Nucleus accumbens (tissue), 56 donors: ENCODE data around the gene HBP1.
"Not testable (repeated sequence)": the region's sequence is repeated elsewhere in the genome, so short reads cannot be mapped to it uniquely, and the experiment has no call there.

Source experiments
- DNase-seq, 56 donors: peaks; one replicate each; lab custom pipeline; 2025; lab: John Stamatoyannopoulos, UW

Gene HBP1

DNA sequence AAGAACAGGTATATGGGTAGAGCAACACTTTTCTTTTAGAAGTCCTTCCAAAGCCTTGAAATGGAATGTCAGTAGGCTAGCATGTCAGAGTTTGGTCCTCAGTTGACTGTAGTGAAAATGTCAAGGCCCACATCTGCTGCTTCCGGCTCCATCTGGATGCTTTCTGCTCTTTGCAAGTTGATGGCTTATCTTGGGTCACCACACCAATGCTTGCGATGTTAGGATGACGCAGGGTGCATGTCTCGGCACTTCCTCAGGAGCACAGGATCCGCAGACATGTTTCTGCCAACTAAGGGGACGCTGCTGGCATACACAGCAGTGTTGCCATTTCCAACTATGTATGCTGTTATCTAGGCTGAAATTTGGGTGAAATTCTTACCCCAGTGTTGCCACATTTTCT lies 14.0 kb upstream of the HBP1 start:
- DNase-seq: no peak

DNA sequence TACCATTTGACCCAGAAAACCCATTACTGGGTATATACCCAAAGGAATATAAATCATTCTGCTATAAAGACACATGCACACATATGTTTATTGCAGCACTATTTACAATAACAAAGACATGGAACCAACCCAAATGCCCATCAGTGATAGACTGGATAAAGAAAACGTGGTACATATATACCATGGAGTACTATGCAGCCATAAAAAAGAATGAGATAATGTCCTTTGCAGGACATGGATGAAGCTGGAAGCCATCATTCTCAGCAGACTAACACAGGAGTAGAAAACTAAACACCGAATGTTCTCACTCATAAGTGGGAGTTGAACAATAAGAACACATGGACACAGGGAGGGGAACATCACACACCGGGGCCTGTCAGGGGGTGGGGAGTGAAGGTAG lies 13.1 kb upstream of the HBP1 start:
- DNase-seq: not testable (repeated sequence)

DNA sequence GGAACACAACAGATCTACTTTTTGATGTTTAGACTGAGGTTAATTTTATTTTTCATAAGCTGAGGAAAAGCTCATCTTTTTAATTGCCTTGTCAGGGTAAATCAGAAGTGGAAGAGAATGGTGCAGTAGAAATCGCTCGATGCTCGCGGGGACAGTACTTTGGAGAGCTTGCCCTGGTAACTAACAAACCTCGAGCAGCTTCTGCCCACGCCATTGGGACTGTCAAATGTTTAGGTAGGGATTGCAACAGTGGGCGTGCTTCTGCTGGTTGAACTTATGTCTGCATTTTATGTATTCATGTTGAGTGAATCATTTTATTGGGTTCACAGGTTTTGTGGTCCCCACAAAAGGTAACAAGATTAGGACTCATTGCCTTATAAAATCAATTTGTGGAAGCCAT lies 11.7 kb upstream of the HBP1 start:
- DNase-seq: no peak

DNA sequence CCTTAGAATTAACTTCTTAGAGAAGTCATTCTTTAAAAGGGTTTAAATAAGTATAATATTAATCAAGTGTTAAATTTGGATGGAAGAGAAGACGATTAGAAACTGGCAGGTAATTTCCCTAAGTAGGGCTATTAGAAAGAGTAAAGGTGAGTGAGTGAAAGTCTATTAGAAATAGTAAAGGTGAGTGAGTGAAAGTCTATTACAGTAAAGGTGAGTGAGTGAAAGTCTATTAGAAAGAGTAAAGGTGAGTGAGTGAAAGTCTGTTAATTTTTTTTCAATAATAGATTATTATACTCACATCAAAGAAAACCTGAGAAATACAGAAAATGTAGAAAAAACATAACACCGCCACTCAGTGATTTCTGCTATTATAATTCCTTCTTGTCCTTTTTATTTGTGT lies 10.8 kb upstream of the HBP1 start:
- DNase-seq: no peak

DNA sequence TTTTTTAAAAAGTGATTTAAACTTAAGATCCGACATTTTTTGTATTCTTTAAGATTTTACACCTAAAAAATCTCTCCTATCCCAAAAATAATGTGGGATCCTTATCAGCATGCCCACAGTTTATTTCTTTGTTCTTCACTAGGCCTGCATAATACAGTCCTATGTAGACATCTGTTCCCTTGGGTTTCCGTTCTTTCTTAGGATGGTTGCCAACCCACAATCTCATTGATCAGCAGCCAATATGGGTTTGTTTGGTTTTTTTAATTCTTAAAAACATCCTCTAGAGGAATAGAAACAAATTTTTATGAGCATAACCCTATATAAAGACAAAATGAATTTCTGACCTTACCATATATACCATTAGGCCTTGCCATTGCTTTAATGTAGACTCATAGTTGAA lies 8.4 kb upstream of the HBP1 start:
- no peak for DNase-seq

DNA sequence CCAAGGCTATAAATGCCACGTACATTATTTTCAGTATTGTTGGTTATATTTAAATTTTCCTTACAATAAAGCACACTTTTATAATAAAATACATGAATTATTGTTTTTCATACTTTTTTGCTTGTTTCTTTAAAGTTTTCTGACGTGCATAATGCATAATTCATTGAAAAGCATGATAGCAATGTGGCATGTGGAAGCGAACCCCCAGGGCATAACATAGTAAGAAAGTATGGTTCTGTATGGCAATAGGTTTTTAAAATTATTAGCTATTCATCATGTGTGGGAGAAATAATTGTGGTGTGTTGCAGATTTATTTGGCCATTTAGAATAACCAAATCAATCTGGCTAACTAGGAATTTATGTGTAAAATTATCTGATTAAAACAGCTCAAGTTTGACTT lies 7.4 kb upstream of the HBP1 start:
- no peak for DNase-seq

DNA sequence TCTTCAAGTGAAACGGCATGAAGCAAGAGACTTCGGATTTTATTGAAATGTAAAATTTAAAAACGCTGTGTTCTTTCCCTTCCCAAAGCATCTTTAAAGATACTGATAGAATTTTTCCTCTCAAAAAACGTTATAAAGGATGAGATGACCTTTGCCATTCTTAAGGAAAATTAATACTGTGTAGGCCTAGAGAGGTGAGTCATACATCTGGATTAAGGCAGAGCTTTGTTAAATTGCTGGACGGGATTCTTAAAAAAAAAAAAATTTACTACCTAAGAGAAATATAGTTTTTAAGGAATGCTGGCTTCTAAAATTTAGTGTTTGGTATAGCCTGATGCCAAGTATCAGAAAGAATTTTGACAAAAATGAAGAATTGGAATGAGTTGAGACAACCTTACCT lies 6.3 kb upstream of the HBP1 start:
- no peak for DNase-seq

DNA sequence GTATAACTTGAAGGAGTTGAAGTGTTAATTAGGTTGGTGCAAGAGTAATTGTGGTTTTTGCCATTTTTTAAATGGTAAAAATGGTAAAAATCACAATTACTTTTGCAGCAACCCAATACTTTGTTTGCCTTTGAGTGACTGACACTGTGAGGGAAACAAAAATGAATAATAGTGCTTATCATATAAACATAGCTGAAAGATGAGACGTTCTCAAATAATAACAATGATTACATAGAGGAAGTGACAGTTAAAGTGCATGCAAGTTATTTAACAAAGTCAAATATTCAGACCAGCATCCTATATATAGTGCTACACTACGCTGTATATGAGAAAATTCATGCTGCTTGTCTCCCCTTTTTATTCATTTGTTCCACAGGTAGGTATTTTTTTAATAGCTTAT lies 4.7 kb upstream of the HBP1 start:
- DNase-seq: no peak

DNA sequence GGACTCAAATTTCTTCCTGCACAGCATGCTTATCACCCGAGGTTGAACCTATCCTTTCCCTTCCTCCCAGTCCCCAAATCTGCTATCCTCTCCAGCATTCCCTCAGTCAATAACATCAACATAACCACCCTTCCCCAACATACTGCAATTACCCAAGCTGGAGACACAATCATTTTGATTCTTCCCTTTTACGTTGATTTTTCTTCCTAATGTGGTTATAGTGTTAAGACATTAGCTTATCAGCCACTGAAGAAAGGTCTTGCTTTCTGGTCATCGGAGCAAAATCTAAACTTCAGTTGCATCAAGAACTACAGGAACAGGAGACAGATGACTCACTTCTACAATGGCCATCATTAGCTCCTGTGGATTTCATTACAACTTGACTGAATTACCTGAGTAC lies 3.5 kb upstream of the HBP1 start:
- no peak for DNase-seq

DNA sequence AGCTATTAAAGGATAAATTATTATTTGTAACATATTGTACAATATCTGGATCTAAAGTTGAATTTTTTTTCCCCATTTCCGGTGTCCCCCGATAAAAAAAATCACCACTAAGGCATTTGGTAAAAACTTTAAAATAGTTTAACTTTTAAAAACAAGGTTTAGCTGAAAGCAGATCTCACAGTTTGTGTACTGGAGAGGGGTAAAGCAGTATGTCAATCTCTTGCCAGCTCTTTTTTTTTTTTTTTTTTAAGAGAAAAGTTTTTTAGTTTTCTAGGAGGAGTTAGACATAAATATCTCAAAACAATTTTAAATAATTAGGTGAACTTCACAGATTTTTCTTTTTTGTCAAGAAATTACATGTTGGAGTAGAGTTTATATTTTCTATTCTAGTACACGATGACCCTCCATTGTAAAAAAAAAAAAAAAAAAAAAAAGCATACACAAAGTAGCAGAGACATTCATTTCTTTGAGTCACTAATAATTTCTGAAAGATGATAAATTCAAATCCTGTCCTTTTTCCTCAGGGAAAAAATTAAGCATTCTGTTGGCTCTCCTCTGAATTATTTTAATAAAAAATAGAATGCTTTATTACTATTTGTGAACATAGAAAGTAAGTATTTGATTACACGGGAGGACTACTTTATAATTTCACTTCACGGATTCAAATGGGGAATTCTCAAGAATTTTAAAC lies 1.9 kb upstream of the HBP1 start:
- no peak for DNase-seq

DNA sequence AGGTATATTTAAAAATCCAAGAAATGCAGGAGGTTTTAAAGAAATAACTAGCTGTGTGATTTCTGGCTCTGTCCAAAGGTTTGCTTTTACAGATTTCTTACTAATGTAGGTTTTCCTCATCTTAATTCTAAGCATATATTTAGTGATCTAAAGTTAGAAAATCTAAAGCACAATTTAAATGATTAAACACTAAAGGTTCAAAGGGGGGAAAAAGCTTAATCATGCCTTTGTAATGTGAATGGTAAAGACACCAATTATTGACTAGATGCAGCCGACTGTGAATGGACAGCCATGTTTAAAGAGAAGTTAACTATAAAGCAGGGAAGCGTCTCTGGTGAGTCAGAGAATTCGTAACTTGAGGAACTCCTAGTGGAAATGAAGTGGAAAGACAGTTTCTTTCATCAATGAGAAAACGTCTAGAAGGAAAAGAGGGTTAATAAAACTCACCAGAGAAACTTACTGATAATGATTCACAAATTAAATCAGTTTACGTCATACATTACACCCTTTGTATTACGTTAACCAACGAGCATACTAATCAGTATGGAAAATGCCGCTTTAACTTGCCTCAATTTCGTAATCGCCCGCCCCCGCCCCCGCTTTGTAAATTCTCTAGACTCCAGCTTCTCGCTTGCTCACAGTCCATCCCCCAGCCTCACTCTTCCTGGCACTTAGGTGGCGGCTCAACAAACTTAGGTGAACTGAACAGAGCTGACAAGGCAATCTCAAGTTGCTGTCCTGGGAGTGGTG lies 1.1 kb upstream of the HBP1 start:
- DNase-seq: peak in 25 of 56 donors; percentile 7 to 81 (median 69)

DNA sequence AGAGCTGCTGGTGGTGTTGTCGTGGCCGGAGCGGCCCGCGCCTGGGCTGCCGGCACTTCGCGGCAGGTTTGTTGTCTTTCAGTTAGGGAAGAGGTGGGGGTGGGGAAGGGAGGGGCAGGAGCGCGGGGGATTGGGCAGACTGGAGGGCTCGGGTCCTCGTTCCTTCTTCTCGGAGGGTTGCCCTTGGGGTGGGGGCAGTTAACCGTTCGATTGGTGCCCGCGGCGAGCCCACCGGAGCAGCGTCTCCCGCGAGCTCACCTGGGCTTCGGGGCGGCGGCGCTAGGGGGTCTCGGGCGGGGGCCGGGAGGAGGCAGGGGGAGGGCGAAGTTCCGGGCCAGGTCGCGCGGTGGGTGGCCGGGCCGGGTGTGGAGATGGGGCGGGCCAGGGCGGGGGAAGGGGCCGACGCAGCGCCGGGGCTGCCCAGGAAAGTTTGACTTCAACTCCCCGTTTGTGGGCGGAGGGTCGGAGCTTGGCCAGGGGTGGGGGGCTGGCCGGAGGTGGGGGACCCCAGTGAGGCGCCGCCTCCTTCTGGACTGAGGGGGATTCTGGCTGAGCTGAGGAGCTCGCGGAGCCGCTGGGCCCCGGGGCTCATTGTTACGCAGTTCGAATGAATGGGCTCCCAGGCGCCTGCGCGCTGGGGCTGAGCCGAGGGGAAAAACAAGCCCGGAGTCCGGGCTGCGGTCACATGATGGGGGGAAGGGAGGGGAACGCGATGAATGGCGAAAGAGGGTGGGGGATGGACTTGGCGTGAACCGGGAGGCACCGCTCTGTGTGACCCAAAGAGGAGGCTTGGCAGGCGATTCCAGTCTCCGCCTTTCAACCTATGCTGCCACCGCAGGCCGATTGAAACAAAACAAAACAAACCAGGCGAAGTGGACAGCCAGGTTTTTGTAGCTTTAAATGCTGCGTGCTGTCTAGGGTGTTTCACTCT lies 582 bp downstream of the HBP1 start:
- peak; percentile 37 to 99 (median 96) for DNase-seq

DNA sequence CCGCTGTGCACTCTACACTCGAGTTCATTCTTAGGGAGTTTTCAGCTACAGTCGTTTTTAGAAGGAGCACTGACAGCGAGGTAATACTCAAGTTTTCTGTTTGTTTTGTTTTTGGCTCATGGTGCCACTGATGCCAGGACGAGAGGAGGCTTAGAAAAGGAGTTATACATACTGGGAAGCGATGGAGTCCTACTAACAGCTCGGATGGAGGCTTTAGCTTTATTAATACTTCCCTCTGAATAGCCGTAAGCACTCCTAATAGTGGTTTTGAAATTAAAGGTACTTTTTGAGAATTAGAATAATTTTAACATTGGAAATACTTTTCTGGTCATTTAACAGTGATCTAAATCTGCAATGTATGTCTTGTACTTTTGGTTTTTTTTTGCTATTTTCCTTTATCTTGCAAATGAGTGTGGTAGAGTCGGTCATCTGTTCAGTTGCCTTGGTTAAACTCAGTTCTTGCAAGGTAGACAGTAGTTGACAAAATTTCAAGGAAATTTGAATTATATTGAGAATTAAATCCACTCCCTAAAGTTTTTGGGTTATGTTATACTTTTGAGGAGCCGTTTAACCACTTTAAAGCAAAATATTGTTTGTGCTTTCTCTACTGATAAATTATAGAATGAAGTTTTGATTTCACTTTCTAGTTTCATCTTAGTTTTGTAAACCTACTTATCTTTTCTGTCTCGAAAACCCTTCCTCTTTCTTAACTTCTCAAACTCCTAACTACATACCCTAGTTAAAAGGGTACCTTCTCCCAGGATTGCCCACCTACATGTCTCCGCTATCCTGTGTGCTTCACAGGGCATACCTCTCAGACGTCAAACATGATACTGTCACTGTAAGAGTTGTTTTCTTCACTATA lies 1.5 kb downstream of the HBP1 start:
- no peak for DNase-seq

DNA sequence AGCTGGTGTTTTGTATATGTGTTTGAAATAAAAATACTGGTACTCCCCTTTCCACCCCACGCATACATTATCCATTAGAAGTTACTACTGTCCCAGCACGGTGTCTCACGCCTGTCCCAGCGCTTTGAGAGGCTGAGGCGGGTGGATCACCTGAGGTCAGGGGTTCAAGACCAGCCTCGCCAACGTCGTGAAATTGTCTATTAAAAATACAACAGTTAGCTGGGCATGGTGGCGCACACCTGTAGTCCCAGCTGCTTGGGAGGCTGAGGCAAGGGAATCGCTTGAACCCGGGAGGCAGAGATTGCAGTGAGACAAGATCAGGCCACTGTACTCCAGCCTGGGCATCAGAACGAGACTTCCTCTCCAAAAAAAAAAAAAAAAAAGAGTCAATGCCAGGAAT lies 2.7 kb downstream of the HBP1 start:
- no peak for DNase-seq

DNA sequence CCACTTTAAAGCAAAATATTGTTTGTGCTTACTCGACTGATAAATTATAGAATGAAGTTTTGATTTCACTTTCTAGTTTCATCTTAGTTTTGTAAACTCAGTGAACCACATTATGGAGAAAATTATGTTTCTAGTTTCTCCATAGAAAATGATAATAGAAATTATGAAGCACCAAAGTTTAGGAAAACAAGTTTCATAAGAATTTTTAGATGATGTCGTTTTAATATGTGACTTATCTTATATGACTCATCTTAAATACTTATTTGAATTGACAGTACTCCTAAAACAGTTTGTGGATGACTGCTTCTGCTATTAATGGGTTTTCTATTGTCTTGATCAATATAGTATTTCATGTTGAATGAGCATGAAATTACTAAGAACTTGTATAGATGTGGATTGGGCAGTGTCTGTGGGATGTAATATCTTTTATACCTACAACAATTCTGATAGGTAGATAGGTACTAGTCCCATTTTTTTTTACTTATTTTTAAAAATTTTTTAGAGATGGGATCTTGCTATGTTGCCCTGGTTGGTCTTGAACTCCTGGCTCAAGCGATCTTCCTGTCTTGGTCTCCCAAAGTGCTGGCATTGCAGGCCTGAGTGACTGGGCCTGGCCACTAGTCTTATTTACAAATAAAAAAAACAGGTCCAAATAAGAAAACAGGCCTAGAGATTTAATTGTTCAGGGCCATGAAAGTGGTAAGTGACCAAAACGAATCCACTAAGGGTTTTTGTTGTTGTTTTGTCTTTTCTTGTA lies 3.7 kb downstream of the HBP1 start:
- no peak for DNase-seq

DNA sequence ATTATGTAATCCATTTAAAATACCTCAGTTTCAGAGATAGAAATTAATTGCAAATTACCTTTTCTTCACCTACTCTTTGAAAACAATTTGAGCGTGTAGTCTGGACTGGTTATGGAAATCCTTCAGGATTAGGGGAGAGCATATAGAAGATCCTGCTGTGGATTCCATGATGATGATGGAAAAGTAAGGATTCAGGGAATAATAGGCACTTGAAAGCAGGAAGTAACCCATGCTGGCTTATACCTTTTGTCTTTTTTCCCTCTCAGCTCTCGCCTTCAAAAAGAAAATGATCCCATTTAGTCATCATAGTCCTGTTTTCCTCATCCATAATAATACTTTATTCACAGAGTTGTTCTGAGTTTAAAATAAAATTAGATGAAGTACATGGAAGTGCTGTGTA lies 4.4 kb downstream of the HBP1 start:
- DNase-seq: no peak

DNA sequence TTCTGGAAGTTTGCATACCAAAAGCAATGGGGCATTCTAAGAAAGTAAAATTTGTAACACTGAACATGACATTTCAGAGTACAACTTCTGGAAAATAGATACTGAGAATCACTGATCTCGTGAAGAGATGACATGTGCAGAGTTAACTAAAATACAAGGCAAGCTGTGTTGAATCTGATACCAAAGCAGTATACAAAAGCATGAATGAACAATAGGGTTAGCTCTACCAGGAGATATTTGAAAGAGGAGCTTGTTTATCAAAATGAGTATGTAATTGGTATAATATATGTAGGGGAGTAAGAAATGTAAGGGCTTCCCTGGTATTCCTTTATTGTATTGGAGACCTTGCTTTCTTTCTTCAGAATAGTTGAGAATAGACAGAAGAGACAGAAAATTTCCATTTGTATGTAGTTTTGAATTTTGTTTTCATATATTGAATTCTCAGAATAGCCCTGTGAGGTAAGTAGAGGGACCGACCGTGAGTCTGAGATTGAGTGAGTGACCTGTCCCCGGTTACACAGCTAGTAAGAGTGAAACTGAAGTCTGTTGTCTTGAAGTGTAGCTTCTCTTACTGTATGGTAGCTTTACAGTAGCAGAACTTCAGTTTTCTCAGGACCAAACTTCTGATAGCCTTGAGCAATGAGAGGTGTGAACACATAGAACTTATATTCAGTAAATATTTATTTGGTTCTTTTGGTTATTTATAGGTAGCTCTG lies 5.0 kb downstream of the HBP1 start:
- no peak for DNase-seq

DNA sequence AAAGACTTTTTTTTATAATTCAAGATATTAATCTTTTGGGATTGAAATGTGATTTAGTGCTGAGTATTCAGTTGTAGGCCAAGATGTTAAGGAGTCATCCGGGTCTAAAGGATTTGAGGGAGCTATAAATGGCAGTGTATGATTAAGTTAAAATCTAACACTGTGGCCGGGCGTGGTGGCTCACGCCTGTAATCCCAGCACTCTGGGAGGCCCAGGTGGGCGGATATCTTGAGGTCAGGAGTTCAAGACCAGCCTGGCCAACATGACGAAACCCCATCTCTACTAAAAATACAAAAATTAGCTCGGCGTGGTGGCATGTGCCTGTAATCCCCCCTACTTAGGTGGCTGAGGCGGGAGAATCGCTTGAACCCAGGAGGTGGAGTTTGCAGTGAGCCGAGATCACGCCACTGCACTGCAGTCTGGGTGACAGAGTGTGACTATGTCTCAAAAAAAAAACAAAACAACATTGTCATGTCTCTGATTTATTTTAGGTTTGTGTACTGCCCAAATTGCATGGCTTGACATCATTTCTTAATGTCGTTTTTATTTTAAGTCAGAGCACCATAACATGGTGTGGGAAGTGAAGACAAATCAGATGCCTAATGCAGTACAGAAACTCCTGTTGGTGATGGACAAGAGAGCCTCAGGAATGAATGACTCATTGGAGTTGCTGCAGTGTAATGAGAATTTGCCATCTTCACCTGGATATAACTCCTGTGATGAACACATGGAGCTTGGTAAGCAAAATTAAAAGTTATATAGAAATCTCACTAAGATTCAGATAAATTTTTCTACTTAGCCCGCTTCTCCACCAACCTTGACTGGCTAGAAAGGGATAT lies 10.7 kb downstream of the HBP1 start:
- no peak for DNase-seq
